Upper lobe of left lung (tissue), 4 donors: Measurements from ENCODE around the gene MAEA.

ENCODE experiments used
- EP300 ChIP-seq, 4 donors: sonication (generic); formaldehyde crosslinking; IDR thresholded peaks; one replicate each; pipeline ENCODE4 v1.5.1; 2017; ENCODE audit warnings: antibody characterized with exemption in 4 of 4, control low read depth in 2 of 4
- POLR2A ChIP-seq, 4 donors: fragments of 450-650 bp; IDR thresholded peaks; one replicate each; pipeline ENCODE4 v1.5.1; 2016 to 2017; ENCODE audit warnings: antibody characterized with exemption in 4 of 4, mild to moderate bottlenecking in 2 of 4
- POLR2AphosphoS5 ChIP-seq, 2 donors: sonication (generic); formaldehyde crosslinking; IDR thresholded peaks; one replicate each; pipeline ENCODE4 v1.5.1; 2017; ENCODE audit warnings: antibody characterized with exemption in 2 of 2
- TF ChIP-seq, protein P1 (sequence below), 6 experiments: fragments of 450-650 bp in 4 of 6; fragments of 200-600 bp in 2 of 6; sonication (generic) in 2 of 6; IDR thresholded peaks; one replicate each; pipeline ENCODE4 v1.5.1; 2016 to 2019; ENCODE audit warnings: antibody characterized with exemption in 6 of 6

DNA sequence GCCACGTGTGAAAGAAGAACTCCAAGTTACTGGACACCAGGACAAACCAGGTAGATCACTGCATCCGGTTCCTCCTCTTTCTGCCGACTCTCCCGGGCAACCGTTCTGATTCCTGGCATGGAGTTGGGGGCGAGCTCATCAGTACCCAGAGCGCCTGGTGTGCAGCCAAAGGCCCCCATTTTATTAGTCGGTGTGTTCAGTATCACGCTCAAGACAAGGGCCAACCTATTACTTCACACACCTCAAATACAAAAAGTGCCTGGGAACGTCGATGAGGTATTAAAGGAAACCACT lies 38.0 kb upstream of the MAEA start:
- TF ChIP-seq POLR2A (IDR thresholded peaks at IDR 0.05) (no peak), EP300 (IDR thresholded peaks at IDR 0.05) (no peak), POLR2AphosphoS5 (IDR thresholded peaks at IDR 0.05) (no peak)
- TF ChIP-seq, protein P1, sequence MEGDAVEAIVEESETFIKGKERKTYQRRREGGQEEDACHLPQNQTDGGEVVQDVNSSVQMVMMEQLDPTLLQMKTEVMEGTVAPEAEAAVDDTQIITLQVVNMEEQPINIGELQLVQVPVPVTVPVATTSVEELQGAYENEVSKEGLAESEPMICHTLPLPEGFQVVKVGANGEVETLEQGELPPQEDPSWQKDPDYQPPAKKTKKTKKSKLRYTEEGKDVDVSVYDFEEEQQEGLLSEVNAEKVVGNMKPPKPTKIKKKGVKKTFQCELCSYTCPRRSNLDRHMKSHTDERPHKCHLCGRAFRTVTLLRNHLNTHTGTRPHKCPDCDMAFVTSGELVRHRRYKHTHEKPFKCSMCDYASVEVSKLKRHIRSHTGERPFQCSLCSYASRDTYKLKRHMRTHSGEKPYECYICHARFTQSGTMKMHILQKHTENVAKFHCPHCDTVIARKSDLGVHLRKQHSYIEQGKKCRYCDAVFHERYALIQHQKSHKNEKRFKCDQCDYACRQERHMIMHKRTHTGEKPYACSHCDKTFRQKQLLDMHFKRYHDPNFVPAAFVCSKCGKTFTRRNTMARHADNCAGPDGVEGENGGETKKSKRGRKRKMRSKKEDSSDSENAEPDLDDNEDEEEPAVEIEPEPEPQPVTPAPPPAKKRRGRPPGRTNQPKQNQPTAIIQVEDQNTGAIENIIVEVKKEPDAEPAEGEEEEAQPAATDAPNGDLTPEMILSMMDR (IDR thresholded peaks at IDR 0.05): no peak
